ENCODE data around the gene ZNF678.
"Not testable (repeated sequence)": the region's sequence is repeated elsewhere in the genome, so short reads cannot be mapped to it uniquely, and the experiment has no call there.

The ZNF678 gene

GRCh38 chr1:227560393-227561173, 2.8 kb upstream of the ZNF678 start:
- Mint-ChIP-seq H3K4me3 (peak overlapping the region; percentile 70 to 72), H3K27ac (peak overlapping the region; percentile 32), H3K27me3 (peaks cover 22 to 37% of the 10 kb centered on the region in 2 donors), H3K9me3 (peaks cover 10 to 11% of the 10 kb centered on the region in 2 donors), H3K36me3 (peaks cover 2 to 11% of the 10 kb centered on the region in 2 donors), H3K4me1 (peaks cover 18 to 40% of the 10 kb centered on the region in 2 donors)
- ATAC-seq (replicated peaks) (no peak), DNase-seq (no peak)

- no peak for ATAC-seq (replicated peaks)
- H3K27ac Mint-ChIP-seq, result no peak overlapping the region
- H3K9me3 Mint-ChIP-seq, result peaks cover 10 to 11% of the 10 kb centered on the region in 2 donors
- H3K4me3 Mint-ChIP-seq, result no peak overlapping the region
- peaks cover 2 to 13% of the 10 kb centered on the region in 2 donors for H3K36me3 Mint-ChIP-seq
- DNase-seq, result no peak
- peaks cover 22 to 37% of the 10 kb centered on the region in 2 donors for H3K27me3 Mint-ChIP-seq
- peaks cover 18 to 40% of the 10 kb centered on the region in 2 donors for H3K4me1 Mint-ChIP-seq
These were observed 2.0 kb upstream of the ZNF678 start for GRCh38 chr1:227561241-227561907.

- no peak overlapping the region for H3K27ac Mint-ChIP-seq
- ATAC-seq (replicated peaks) (no peak), DNase-seq (no peak)
- peaks cover 22 to 37% of the 10 kb centered on the region in 2 donors for H3K27me3 Mint-ChIP-seq
- peaks cover 20 to 40% of the 10 kb centered on the region in 2 donors for H3K4me1 Mint-ChIP-seq
- no peak overlapping the region for H3K4me3 Mint-ChIP-seq
- peaks cover 3 to 18% of the 10 kb centered on the region in 2 donors for H3K36me3 Mint-ChIP-seq
- peaks cover 10 to 11% of the 10 kb centered on the region in 2 donors for H3K9me3 Mint-ChIP-seq
These were observed 1.3 kb upstream of the ZNF678 start for GRCh38 chr1:227562037-227562436.

GRCh38 chr1:227562933-227563323, 428 bp upstream of the ZNF678 start:
- DNase-seq, result no peak
- Mint-ChIP-seq H3K36me3 (peaks cover 3 to 18% of the 10 kb centered on the region in 2 donors), H3K4me1 (peaks cover 25 to 44% of the 10 kb centered on the region in 2 donors), H3K4me3 (peak overlapping the region; percentile 89 to 94), H3K27ac (peak overlapping the region; percentile 99), H3K9me3 (peaks cover 10 to 11% of the 10 kb centered on the region in 2 donors), H3K27me3 (peaks cover 22 to 37% of the 10 kb centered on the region in 2 donors)
- no peak for ATAC-seq (replicated peaks)

- Mint-ChIP-seq H3K9me3 (peaks cover 0 to 1% of the 10 kb centered on the region in 2 donors), H3K4me3 (no peak overlapping the region), H3K27me3 (peaks cover 1 to 2% of the 10 kb centered on the region in 2 donors), H3K4me1 (peaks cover 25 to 42% of the 10 kb centered on the region in 2 donors), H3K36me3 (peaks cover 8 to 16% of the 10 kb centered on the region in 2 donors), H3K27ac (no peak overlapping the region)
- no peak for DNase-seq
- no peak for ATAC-seq (replicated peaks)
These were observed 3.9 kb downstream of the ZNF678 start for GRCh38 chr1:227567256-227567655.

- no peaks in the 10 kb centered on the region for H3K27me3 Mint-ChIP-seq
- DNase-seq, result no peak
- H3K9me3 Mint-ChIP-seq, result peaks cover 0 to 2% of the 10 kb centered on the region in 2 donors
- H3K36me3 Mint-ChIP-seq, result peaks cover 13 to 23% of the 10 kb centered on the region in 2 donors
- peaks cover 26 to 43% of the 10 kb centered on the region in 2 donors for H3K4me1 Mint-ChIP-seq
- H3K27ac Mint-ChIP-seq, result no peak overlapping the region
- no peak for ATAC-seq (replicated peaks)
- no peak overlapping the region for H3K4me3 Mint-ChIP-seq
These were observed 5.2 kb downstream of the ZNF678 start for GRCh38 chr1:227568593-227568992.

GRCh38 chr1:227572752-227573151, 9.4 kb downstream of the ZNF678 start:
- Mint-ChIP-seq H3K4me3 (no peak overlapping the region), H3K9me3 (peaks cover 22 to 24% of the 10 kb centered on the region in 2 donors), H3K27ac (no peak overlapping the region), H3K27me3 (no peaks in the 10 kb centered on the region), H3K4me1 (peaks cover 34 to 54% of the 10 kb centered on the region in 2 donors), H3K36me3 (peaks cover 45 to 55% of the 10 kb centered on the region in 2 donors)
- no peak for DNase-seq
- ATAC-seq (replicated peaks), result no peak

GRCh38 chr1:227574926-227575325, 11.6 kb downstream of the ZNF678 start:
- DNase-seq (no peak), ATAC-seq (replicated peaks) (no peak)
- Mint-ChIP-seq H3K4me1 (peaks cover 31 to 58% of the 10 kb centered on the region in 2 donors), H3K4me3 (no peak overlapping the region), H3K36me3 (peaks cover 48 to 69% of the 10 kb centered on the region in 2 donors), H3K27ac (no peak overlapping the region), H3K27me3 (no peaks in the 10 kb centered on the region), H3K9me3 (peaks cover 25 to 29% of the 10 kb centered on the region in 2 donors)

GRCh38 chr1:227576189-227576588, 12.8 kb downstream of the ZNF678 start:
- H3K27ac Mint-ChIP-seq, result no peak overlapping the region
- no peak overlapping the region for H3K4me3 Mint-ChIP-seq
- DNase-seq (no peak), ATAC-seq (replicated peaks) (no peak)
- H3K4me1 Mint-ChIP-seq, result peaks cover 25 to 57% of the 10 kb centered on the region in 2 donors
- H3K36me3 Mint-ChIP-seq, result peaks cover 48 to 74% of the 10 kb centered on the region in 2 donors
- H3K27me3 Mint-ChIP-seq, result no peaks in the 10 kb centered on the region
- H3K9me3 Mint-ChIP-seq, result peaks cover 25 to 29% of the 10 kb centered on the region in 2 donors

- DNase-seq (no peak), ATAC-seq (replicated peaks) (no peak)
- H3K4me3 Mint-ChIP-seq, result no peak overlapping the region
- peaks cover 25 to 29% of the 10 kb centered on the region in 2 donors for H3K9me3 Mint-ChIP-seq
- no peaks in the 10 kb centered on the region for H3K27me3 Mint-ChIP-seq
- peaks cover 25 to 60% of the 10 kb centered on the region in 2 donors for H3K4me1 Mint-ChIP-seq
- H3K27ac Mint-ChIP-seq, result no peak overlapping the region
- peaks cover 50 to 73% of the 10 kb centered on the region in 2 donors for H3K36me3 Mint-ChIP-seq
These were observed 14.1 kb downstream of the ZNF678 start for GRCh38 chr1:227577500-227577899.

- ATAC-seq (replicated peaks) (no peak), DNase-seq (no peak)
- H3K36me3 Mint-ChIP-seq, result peaks cover 33 to 66% of the 10 kb centered on the region in 2 donors
- peaks cover 6 to 25% of the 10 kb centered on the region in 2 donors for H3K4me1 Mint-ChIP-seq
- no peak overlapping the region for H3K27ac Mint-ChIP-seq
- no peaks in the 10 kb centered on the region for H3K27me3 Mint-ChIP-seq
- no peak overlapping the region for H3K4me3 Mint-ChIP-seq
- peaks cover 15% of the 10 kb centered on the region in 2 donors for H3K9me3 Mint-ChIP-seq
These were observed 20.0 kb downstream of the ZNF678 start for GRCh38 chr1:227583354-227583753.

GRCh38 chr1:227586733-227587132, 23.4 kb downstream of the ZNF678 start:
- H3K4me1 Mint-ChIP-seq, result peaks cover 2 to 5% of the 10 kb centered on the region in 2 donors
- no peak overlapping the region for H3K4me3 Mint-ChIP-seq
- no peak for DNase-seq
- ATAC-seq (replicated peaks), result no peak
- peaks cover 52 to 74% of the 10 kb centered on the region in 2 donors for H3K36me3 Mint-ChIP-seq
- peaks cover 22 to 24% of the 10 kb centered on the region in 2 donors for H3K9me3 Mint-ChIP-seq
- H3K27me3 Mint-ChIP-seq, result no peaks in the 10 kb centered on the region
- H3K27ac Mint-ChIP-seq, result no peak overlapping the region

GRCh38 chr1:227587968-227588367, 24.6 kb downstream of the ZNF678 start:
- H3K4me1 Mint-ChIP-seq, result peaks cover 0 to 2% of the 10 kb centered on the region in 2 donors
- H3K9me3 Mint-ChIP-seq, result peaks cover 22 to 24% of the 10 kb centered on the region in 2 donors
- DNase-seq, result no peak
- peaks cover 56 to 80% of the 10 kb centered on the region in 2 donors for H3K36me3 Mint-ChIP-seq
- no peaks in the 10 kb centered on the region for H3K27me3 Mint-ChIP-seq
- H3K27ac Mint-ChIP-seq, result no peak overlapping the region
- no peak for ATAC-seq (replicated peaks)
- H3K4me3 Mint-ChIP-seq, result no peak overlapping the region

- H3K27ac Mint-ChIP-seq; DNase-seq; H3K27me3 Mint-ChIP-seq; H3K4me3 Mint-ChIP-seq; ATAC-seq (replicated peaks); H3K4me1 Mint-ChIP-seq: not testable (repeated sequence)
- Mint-ChIP-seq H3K9me3 (peaks cover 22 to 28% of the 10 kb centered on the region in 2 donors), H3K36me3 (peaks cover 59 to 82% of the 10 kb centered on the region in 2 donors)
These were observed 25.4 kb downstream of the ZNF678 start for GRCh38 chr1:227588769-227589168.

All from stimulated activated naive B cell treated with anti-CD40 and anti-IgM and Interleukin-4, amounts not matched to agents 10 μg/mL and 1 μg/mL and 100 μg/mL, for 72 hours (primary cell).